Measurements from ENCODE around the gene PARD3B.
A peak's percentile ranks its signal among the peaks of the same experiment; 100 is the strongest.

Gene PARD3B

DNA sequence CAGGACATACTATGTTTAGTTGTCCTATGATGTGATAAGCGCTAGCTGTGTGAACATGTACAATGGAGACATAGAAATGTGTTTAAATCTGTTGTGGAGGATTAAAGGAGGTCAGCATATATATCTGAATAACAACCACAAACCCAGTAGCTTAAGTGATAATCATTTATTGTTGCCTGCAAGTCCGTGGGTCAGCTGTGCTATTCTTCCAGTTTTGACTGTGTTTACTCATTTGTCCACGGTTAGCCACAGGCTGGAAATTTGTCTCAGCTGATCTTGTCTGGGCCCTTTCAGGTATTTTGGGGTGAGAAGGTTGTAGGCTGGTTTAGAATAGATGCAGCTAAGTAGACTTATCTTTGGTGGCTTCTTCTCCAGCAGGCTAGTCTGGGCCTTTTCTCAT is 110.4 kb downstream of the PARD3B start:
- DNase-seq (ENCODE audit: low read depth, low spot score): no peak

GRCh38 chr2:204657024-204657423 is 111.7 kb downstream of the PARD3B start:
- DNase-seq (ENCODE audit: low read depth, low spot score): no peak

- DNase-seq (ENCODE audit: low read depth, low spot score): no peak
Observed at GRCh38 chr2:204662956-204663355, 117.7 kb downstream of the PARD3B start.

- DNase-seq (ENCODE audit: low read depth, low spot score): no peak
Observed at GRCh38 chr2:204663816-204664425, 118.6 kb downstream of the PARD3B start.

- DNase-seq (ENCODE audit: low read depth, low spot score): no peak
Observed at GRCh38 chr2:204664708-204665121, 119.4 kb downstream of the PARD3B start.

DNA sequence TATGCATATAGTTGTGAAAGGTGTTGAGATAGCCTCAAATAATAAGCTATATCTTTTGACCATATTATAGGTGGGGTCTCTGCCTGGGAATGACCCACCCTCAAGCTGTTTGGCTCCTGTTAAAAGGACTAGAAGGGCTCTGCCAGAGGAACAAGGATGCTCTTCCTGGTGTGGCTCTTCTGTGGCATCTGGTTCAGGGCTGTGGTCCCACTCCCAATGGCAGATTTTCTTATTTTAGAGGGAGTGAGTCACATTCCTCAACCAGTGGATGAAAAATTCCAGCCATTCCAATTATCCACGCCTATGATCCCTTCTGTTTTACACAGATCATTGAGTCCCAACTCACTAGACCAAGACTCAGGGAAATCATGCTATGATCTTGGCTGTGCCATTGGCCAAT is 119.9 kb downstream of the PARD3B start:
- peak; percentile 7 for DNase-seq (ENCODE audit: low read depth, low spot score)

DNA sequence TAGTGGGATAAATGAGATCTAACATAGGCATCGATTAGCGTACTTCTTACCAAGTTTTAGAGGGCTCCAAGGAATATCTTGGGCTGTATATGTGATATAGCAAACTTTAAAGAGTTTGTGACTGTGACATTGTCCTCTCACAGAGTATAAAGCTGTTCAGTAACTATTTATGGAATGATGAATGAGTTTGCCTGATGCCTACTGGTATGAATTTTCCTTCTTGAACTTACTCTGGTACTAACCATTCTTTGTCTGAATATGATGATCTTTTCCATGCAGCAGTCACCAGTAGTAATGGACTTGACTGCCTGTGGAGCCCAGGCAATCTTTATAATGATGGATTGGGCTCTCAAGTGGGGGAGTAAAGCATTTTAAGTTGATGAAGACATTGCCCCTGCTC is 120.5 kb downstream of the PARD3B start:
- DNase-seq (ENCODE audit: low read depth, low spot score): no peak

DNA sequence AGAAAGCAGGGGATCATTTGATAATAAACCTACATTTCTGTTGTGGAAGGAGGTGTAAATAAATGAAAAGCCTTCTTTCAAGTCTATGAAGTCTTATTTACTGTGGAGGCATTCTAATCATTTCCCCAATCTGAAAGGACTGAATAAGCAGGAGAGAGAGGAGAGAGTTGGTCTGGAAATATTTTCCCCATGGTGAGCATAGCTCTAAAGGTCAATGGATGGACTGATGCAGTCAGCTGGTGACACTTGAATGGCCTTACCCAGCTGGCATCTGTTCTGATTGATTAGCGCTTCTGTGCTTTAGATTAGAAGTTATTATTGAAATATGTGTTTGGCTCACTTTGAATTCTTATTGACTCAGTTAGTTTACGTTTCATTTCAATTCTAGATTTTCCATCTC is 122.7 kb downstream of the PARD3B start:
- DNase-seq (ENCODE audit: low read depth, low spot score): no peak

DNA sequence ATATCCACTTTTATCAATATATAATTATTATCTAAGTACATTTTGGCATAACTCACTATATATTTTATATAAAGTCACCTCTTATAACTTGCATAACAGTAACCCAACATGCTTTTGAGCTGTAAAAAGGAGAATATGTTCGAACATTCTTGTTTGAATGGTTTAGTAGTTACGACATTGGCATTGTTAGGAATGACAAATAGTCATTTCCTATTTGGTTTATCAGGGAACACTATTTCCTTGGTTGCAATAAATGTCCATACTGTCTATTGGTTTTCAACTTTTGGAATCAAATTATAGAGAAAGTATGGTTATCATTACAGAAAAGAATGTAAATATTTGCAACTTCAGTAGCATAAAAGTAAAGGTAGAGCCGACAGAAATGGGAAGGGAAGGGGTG is 124.1 kb downstream of the PARD3B start:
- DNase-seq (ENCODE audit: low read depth, low spot score): no peak

DNA sequence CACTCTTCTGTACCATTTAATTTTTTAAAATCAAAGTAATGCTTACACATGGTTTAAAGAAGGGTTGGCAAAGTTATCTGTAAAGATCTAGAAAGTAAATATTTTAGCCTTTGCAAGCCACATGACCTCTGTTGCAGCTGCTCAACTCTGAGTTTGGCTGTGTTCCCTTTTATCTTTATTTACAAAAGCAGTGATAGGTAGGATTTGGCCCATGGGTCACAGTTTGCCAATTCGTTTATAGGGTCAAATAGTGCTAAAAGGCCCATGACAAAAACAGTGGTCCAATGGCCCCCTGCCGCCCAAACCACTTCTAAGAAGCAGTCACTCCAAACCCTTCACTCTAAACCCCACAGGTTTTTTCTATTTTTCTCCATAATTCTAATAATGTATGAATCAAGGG is 124.8 kb downstream of the PARD3B start:
- DNase-seq (ENCODE audit: low read depth, low spot score): no peak

- no peak for DNase-seq (ENCODE audit: low read depth, low spot score)
Observed at GRCh38 chr2:204670756-204671155, 125.5 kb downstream of the PARD3B start.

DNA sequence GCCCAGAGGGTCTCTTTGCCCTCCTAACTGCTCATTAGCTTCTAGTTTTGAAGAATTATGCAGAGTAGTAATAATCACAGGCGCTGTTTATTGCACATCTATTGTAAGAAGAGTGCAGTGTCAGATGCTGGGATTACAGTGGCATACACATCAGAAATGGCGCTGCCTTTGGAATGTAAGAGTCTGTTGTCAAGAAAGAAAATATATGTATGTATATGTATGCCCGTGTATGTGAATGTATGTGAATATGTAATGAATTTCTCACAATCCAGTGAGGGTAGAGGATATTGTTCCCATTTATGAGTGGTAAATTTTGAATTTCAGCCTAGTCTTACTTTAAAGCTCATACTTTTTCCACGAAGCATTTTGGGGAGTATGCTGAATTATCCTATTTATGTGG is 127.5 kb downstream of the PARD3B start:
- DNase-seq (ENCODE audit: low read depth, low spot score): no peak

GRCh38 chr2:204673877-204674276 is 128.6 kb downstream of the PARD3B start:
- no peak for DNase-seq (ENCODE audit: low read depth, low spot score)

- no peak for DNase-seq (ENCODE audit: low read depth, low spot score)
Observed at GRCh38 chr2:204678031-204678430, 132.8 kb downstream of the PARD3B start.

GRCh38 chr2:204680576-204680975 is 135.3 kb downstream of the PARD3B start:
- no peak for DNase-seq (ENCODE audit: low read depth, low spot score)

- DNase-seq (ENCODE audit: low read depth, low spot score): no peak
Observed at GRCh38 chr2:204681412-204681811, 136.1 kb downstream of the PARD3B start.

DNA sequence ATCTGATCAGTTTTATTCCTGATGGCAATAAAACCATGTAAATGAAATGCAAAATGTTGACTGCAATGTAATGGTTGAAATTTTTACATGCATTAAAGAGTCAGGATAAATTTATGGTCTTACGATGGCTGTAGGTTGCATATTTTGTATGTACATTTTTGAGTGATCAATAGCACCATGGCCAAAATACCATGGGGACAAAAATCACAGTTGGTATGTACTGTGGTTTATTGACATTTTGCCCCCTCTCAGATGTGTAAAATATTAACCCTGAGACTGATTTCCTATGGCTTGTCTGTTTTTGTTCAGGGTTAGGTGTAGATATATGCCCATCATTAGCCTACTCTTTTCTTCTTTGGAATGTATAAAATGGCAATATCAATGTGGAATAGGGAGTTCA is 138.1 kb downstream of the PARD3B start:
- DNase-seq (ENCODE audit: low read depth, low spot score): no peak

DNA sequence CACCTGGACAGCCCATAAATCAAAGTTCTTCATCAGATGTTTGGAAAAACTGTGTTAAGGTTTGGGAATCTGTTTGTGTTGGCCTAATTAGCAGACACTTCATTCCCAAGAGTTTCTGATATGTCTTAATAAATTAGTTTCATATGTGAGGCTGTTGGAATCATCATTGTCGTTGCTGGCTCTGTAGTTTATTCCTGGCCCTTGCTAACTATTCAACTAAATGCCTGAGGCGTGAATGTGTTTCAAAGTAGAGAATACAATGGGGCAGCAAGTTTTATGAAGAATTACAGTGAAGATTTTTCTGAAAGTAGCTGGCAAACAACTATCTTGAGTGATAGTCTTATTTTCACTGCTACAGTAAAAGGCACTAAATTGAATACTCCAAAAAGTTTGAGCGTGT is 141.1 kb downstream of the PARD3B start:
- DNase-seq (ENCODE audit: low read depth, low spot score): no peak

- DNase-seq (ENCODE audit: low read depth, low spot score): no peak
Observed at GRCh38 chr2:204687776-204688175, 142.5 kb downstream of the PARD3B start.

GRCh38 chr2:204691911-204692510 is 146.7 kb downstream of the PARD3B start:
- DNase-seq (ENCODE audit: low read depth, low spot score): peak; percentile 42

- DNase-seq (ENCODE audit: low read depth, low spot score): no peak
Observed at GRCh38 chr2:204692790-204693189, 147.5 kb downstream of the PARD3B start.

DNA sequence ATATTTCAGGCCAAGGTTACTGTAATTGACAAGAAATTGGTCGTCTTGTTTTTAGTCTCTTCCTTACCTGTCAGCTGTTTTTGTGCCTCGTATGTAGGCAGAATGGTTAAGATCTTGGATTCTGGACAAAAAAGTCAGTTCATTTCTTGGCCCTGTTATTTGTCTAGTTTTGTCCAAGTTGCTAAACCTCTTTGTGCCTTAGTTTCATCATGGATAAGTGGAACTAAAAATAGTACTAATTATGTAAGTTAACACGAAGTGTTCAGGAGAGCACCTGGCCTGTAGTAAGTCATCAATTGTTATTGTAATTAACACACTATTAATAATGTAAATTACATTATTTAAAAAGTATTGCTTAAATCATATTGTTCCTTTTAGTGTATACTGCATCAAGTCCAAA is 148.0 kb downstream of the PARD3B start:
- no peak for DNase-seq (ENCODE audit: low read depth, low spot score)

DNA sequence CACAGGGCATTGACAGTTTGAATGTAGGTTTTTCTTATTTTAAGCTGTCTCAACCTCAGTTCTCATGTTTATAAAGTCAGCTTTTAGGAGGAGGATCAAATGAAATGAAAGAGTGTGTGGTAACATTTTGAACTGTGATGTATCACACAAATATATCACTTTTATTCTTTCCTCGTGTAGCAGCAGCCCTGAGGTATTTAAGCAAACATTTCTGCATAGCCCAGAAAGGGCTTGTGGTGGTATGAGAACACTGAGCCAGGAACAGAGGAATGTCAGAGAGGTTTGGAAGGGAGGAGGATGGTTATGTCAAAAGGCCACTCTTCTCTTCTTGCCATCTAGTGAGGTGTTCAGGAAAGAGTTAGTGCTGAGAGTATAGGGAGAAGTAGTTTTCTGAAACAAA is 150.2 kb downstream of the PARD3B start:
- DNase-seq (ENCODE audit: low read depth, low spot score): no peak

GRCh38 chr2:204696124-204696523 is 150.8 kb downstream of the PARD3B start:
- no peak for DNase-seq (ENCODE audit: low read depth, low spot score)

Data from iPS DF 19.7 (cell line).